Activated T-cell treated with anti-CD3 and anti-CD28 coated beads, Interleukin-2, amount 50 U/mL, for 1 hour (primary cell): ENCODE results near the gene TMEM240.
"Not testable (repeated sequence)": the region's sequence is repeated elsewhere in the genome, so short reads cannot be mapped to it uniquely, and the experiment has no call there.

Experiments
- DNase-seq: peaks from one replicate; pipeline ENCODE4 v3.0.0-alpha.2; 2020

Gene TMEM240

DNA sequence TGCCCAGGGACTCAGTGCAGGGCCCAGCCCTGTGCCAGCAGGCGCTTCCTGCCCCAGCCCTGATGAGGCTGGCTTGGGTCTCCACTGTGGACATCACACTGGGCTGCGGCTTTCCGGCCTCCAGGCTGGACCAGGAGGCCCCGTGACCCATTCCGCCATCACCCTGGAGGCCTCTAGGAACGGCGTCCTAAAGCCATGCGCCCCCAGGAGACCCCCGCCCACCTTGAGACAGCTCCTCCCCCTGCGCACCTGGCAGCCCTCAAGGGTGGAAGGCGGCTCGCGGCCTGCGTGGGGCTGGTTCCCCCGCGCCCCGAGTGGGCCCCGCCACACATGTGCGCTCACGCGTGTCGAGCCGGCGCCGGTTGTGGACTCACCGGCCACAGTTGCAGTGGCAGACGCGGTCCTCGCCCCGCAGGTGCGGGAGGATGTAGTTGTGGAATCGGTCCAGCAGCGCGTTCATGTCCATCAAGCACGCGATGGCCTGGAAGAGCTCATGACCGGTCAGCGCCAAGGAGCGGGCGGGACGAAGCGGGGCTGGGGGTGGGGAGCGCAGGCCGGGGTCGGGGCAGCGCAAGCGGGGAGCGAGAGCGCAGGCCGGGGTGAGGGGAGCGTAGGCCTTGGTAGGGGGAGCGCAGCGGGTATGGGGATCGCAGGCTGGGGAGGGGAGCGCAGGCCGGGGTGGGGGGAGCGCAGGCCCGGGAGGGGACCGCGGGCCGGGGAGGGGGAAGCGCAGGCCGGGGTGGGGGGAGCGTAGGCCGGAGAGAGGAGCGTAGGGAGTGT lies 924 bp downstream of the TMEM240 start:
- DNase-seq: no peak

DNA sequence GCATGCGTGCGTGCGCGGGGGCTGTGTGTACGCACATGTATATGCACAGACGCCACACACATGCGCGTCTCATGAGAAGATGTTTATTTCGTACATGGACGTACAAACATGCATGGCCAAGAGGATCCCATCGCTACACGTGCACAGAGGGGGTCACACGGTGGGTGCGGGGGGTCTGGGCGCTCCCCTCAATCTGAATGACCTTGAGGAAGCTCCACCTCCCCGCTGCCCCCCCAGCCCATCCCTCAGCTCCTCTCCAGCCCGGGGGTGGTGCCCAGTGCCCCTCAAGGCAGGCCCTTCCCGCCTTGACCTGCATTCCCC lies 1.5 kb downstream of the TMEM240 start:
- DNase-seq: no peak

DNA sequence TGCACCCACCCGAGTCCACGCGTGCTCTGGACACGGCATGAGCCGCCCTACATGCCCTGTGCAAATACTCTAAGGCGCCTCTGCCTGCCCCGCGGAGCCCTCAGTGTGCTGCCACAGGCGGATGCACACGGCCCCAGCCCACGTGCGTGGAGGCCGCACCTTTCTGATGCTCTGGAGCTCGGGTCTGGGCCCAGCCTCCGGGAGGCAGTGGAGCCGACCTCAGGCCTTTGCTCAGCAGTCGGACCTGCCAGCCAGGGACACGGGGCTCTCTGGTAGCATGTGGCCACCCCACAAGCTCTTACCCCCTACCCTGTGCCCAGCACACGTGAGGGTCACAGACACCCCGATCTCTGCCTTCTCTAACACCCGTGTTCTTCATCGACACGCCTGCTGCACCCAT lies 2.1 kb downstream of the TMEM240 start:
- DNase-seq: no peak

GRCh38 chr1:1537626-1538250 lies 2.7 kb downstream of the TMEM240 start:
- DNase-seq: no peak

DNA sequence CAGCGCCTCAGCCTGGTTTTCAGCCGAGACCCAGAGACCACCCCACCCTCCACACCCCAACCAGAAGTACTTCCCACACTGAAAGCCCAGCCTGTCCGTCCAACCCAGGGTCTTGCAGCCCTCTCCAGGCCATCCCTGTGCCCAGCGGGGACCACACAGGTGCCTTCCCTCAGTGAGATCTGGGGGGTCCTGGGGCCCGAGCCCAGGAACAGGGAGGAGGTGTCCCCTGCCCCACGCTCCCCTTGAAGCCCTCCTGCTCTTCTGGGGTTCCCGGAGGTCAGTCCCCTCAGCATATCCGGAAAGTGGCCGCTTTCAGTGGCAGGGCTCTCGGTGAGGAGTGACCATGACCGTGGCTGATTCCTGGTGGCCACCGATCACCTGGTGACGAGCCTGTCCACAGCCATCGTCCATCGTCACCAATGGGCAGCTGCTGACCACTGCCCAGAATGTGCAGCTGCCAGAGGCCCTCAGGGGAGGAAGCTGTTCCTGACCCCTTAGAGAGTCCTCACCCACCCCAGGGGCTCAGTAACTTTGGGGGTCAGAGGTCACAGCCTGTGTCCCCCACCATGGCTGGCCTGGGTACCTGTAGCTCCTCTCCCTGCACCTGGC lies 3.4 kb downstream of the TMEM240 start:
- DNase-seq: no peak

DNA sequence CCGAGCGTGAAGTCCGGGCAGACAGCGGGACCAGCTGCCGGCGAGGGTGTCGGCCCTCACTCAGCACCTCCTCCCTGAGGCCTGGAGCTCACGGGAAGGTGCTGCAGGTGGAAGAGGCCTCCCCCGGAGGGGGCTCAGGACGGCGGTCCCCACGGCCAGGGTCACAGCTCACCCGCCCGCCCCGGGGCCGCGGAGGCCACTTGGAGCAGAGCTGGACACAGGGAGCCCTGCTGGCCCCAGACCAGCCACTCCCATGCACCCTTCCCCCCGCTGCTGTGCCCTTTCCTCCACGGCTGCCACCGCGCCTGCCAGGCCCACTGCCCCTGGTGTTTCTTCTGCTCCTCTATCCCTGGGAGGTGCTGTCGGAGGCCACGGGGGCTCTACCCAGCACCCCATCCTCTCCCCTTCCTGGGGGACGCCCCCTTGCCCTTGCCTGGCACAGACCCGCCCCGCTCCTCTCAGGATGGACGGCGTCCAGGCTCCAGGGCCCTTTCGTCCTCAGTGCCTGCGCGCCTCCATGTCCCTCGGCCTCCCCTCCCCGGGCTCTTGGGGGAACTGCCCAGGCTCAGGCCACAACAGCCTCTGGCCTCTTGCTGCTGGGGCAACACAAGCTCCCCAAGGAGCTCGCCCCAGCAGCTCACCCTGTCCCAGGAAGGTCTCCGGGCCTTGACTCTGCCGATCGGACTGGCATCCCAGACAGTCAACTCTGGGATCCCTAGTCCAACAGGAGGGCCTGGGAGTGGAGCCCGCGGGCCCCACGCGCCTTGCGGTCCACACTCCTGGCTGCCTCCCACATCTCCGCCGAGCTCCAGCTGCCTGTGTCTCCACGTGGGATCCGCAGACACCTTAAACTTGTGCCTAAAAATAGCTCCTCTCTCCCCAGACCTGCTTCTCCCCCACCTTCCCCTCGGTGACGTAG lies 4.1 kb downstream of the TMEM240 start:
- DNase-seq: no peak

DNA sequence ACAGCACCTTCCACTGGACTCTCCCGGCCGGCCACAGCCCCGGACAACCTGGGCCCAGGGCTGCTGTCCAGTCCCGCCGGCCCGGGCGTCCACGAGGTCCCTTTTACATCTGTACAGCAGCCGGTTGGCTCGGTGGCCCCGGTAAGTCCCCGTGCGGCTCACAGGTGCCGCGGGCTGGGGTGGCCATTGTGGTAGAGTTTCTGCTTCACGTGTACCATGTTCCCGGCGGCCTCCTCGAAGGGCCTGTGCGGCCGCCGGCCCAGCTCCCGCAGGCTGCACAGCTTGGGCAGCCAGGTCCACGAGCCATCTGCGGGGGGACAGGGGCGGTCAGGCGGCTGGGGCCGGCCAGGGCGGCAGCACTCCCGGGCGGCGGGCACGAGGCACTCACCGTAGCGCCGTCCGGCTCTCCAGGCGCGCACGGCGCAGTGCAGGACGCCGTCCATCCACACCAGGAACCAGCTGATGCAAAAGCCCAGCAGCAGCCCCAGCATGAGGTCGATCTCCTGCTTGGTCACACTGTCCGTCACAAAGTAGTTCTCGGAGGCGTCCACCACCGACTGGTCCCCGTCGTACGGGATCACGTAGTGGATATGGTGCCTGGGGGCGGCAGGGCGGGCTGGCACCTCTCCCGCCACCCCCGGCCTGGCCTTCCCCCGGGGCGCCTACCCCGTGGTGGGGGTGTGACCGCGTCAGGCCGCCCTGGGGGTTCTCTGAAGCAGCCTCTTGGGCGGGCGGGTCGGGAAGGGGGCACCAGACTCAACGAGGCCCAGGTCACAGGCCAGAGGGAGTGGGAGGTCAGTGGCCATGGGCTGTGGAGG lies 5.0 kb downstream of the TMEM240 start:
- DNase-seq: no peak

DNA sequence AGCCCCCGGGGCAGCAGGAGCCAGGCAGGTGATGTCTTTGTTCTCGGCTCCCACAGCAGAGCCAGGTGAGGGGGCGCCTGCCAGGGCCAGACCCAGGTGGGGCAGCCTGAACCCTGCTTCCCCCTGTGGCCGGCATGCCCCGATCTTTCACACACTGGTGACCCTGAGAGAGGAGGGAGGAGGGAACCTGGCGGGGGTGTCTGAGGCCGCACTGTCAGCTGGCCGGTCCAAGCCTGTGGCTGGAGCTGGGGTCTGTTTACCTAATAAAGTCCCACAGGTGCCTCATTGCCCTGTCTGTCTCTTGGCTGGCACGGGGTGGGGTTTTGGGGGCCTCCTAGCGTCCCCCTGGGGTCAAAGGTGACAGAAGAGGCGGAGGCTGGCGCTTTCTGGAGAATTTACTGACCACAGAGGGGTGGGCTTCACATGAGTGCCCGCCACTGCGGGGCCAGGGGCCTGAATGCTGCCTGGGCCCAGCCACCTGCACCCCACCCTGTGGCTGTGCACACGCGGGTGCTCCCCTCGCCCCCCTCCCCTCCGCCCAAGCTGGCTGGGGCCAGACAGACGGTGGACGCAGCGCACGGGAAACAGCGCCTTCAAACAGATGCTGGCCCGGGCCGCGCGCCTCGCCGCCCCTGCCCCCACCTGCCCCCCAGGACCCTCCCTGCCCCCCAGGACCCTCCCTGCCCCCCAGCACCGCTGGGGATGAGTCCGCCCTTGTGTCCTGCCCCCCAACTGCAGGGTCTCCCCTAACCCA lies 5.8 kb downstream of the TMEM240 start:
- no peak for DNase-seq

DNA sequence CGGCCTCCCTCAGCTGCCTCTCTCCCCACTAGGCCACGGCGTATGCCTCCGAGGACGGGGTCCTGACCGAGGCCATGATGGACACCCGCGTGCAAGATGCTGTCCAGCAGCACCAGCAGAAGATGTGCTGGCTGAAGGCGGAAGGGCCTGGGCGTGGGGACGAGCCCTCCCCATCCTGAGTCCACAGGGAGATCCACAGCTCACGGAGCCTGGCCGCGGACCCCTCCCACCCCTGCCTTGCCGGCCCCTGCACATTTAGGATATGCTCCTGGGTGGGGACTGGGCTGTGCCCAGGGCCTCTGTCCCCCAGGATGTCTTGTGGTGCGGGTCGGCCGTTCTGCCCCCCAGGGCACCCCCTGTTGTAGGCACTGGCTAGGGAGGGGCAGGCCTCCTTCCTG lies 6.5 kb downstream of the TMEM240 start:
- DNase-seq: not testable (repeated sequence)

GRCh38 chr1:1533176-1533893 lies 7.1 kb downstream of the TMEM240 start:
- not testable (repeated sequence) for DNase-seq

DNA sequence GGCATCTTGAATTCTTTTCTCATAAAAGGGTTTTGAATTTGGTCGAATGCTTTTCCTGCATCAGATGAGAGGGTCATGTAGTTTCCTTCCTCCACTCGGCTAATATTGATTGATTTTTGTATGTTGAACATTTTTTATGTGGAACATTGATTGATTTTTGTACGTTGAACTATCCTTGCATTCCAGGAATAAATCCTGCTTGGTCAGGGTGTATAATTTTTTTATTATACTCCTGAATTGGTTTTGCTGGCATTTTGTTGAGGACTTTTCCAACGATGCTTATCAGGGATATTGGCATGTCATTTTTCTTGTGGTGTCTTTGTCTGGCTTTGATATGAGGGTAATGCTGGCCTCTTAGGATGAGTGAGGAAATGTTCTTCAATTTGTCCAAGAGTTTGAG lies 8.5 kb downstream of the TMEM240 start:
- DNase-seq: no peak

GRCh38 chr1:1529936-1530335 lies 10.5 kb downstream of the TMEM240 start:
- no peak for DNase-seq

- DNase-seq: no peak
Measured at GRCh38 chr1:1529321-1529720, 11.1 kb downstream of the TMEM240 start.

DNA sequence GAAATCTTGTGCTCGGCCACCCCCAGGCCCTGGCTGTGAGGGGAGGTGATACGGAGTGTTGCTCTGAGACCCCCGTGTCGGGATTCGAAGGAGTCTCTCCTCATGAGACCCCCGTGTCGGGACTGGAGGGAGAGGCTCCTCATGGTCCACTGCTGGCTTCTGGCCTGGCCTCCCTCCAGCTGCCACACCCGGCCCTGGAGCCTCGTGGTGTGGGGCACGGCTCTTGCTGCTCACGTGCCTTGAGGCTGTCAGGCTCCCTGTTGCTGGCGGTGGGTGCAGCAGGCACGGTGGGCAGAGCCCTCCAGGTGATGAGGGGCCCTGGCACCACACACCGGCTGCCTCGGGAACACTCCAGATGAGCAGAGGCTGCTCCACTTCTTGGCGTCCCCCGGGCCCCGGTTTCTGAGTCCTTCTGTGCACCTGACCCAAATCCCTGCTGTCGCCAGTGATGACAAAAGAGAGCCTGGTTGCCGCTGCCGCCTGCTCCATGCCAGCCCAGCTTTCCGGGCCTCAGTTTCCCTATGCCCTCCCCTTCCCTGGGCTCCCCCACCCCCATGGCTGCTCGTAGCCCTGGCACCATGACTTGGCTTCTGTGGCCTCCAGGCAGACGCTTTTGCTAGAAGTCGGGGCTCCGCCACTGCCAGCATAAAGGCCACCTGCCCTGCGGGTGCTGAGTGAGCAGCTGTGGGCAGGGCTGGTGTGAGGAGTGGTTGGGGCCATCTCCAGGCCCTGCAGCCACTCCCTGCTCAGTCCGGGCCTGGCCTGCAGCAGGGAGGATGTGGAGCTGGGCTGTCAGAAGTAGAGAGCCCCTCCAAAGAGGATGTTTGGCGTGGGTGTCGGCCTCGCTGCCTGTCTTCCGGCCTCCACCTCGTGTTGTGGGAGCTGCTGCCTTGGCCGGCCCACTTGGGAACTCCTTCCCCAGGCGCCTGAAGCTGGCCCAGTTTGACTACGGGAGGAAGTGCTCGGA lies 11.8 kb downstream of the TMEM240 start:
- DNase-seq: no peak

- no peak for DNase-seq
Measured at GRCh38 chr1:1527092-1527816, 13.2 kb downstream of the TMEM240 start.

- DNase-seq: not testable (repeated sequence)
Measured at GRCh38 chr1:1526476-1526875, 13.9 kb downstream of the TMEM240 start.

GRCh38 chr1:1524750-1525383 lies 15.6 kb downstream of the TMEM240 start:
- DNase-seq: not testable (repeated sequence)

GRCh38 chr1:1523651-1524050 lies 16.8 kb downstream of the TMEM240 start:
- not testable (repeated sequence) for DNase-seq
